C4-2B (cell line): ENCODE data around the gene ZACN.

Source experiments
- H3K27ac ChIP-seq: fragments of 450-650 bp; 2 replicates; pipeline ENCODE4 v1.5.1; 2017
- CTCF ChIP-seq: fragments of 450-650 bp; conservative IDR thresholded peaks from 2 replicates; pipeline ENCODE4 v1.5.1; 2017; ENCODE audit warnings: mild to moderate bottlenecking
- ZFX ChIP-seq: fragments of 450-650 bp; IDR thresholded peaks from 2 replicates; pipeline ENCODE4 v1.6.1; 2017

Gene ZACN

GRCh38 chr17:76080768-76081287 is 1.8 kb downstream of the ZACN start:
- TF ChIP-seq ZFX (no peak), CTCF (no peak)
- H3K27ac ChIP-seq = no peak overlapping the region

GRCh38 chr17:76081295-76082210 is 2.6 kb downstream of the ZACN start:
- H3K27ac ChIP-seq = no peak overlapping the region
- TF ChIP-seq ZFX (no peak), CTCF (no peak)

GRCh38 chr17:76082326-76083251 is 3.6 kb downstream of the ZACN start:
- TF ChIP-seq CTCF (no peak), ZFX (no peak)
- no peak overlapping the region for H3K27ac ChIP-seq

- TF ChIP-seq CTCF = no peak
- no peak for TF ChIP-seq ZFX
- H3K27ac ChIP-seq = no peak overlapping the region
Measured at GRCh38 chr17:76083536-76084182, 4.7 kb downstream of the ZACN start.

- TF ChIP-seq ZFX (no peak), CTCF (no peak)
Measured at GRCh38 chr17:76085066-76085730, 6.2 kb downstream of the ZACN start.

GRCh38 chr17:76085731-76086366 is 6.9 kb downstream of the ZACN start:
- no peak for TF ChIP-seq CTCF
- TF ChIP-seq ZFX = no peak
- no peak overlapping the region for H3K27ac ChIP-seq

More at GRCh38 chr17:76085066-76085730, 6.2 kb downstream of the ZACN start:
- no peak overlapping the region for H3K27ac ChIP-seq
